22Rv1 (cell line): ENCODE results near the gene PTK7.

Source experiments
- ZFX ChIP-seq: fragments of 450-650 bp; IDR thresholded peaks from 2 replicates; pipeline ENCODE4 v1.6.1; 2017; ENCODE audit warnings: antibody characterized with exemption, borderline replicate concordance
- TF ChIP-seq, protein P1 (sequence below): fragments of 450-650 bp; IDR thresholded peaks from 2 replicates; pipeline ENCODE4 v1.5.1; 2017; ENCODE audit warnings: mild to moderate bottlenecking

- TF ChIP-seq, protein P1, sequence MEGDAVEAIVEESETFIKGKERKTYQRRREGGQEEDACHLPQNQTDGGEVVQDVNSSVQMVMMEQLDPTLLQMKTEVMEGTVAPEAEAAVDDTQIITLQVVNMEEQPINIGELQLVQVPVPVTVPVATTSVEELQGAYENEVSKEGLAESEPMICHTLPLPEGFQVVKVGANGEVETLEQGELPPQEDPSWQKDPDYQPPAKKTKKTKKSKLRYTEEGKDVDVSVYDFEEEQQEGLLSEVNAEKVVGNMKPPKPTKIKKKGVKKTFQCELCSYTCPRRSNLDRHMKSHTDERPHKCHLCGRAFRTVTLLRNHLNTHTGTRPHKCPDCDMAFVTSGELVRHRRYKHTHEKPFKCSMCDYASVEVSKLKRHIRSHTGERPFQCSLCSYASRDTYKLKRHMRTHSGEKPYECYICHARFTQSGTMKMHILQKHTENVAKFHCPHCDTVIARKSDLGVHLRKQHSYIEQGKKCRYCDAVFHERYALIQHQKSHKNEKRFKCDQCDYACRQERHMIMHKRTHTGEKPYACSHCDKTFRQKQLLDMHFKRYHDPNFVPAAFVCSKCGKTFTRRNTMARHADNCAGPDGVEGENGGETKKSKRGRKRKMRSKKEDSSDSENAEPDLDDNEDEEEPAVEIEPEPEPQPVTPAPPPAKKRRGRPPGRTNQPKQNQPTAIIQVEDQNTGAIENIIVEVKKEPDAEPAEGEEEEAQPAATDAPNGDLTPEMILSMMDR = no peak
- no peak for TF ChIP-seq ZFX
Measured at GRCh38 chr6:43095939-43096338, 19.8 kb downstream of the PTK7 start.
